Measurements from ENCODE around the gene CD109. TPM values are rescaled to one million over a fixed set of nuclear protein-coding genes. Genes with fewer than 3 reads are reported as not detected.

Gene CD109
- total RNA-seq = 34.0 and 35.1 TPM in 2 replicates

DNA sequence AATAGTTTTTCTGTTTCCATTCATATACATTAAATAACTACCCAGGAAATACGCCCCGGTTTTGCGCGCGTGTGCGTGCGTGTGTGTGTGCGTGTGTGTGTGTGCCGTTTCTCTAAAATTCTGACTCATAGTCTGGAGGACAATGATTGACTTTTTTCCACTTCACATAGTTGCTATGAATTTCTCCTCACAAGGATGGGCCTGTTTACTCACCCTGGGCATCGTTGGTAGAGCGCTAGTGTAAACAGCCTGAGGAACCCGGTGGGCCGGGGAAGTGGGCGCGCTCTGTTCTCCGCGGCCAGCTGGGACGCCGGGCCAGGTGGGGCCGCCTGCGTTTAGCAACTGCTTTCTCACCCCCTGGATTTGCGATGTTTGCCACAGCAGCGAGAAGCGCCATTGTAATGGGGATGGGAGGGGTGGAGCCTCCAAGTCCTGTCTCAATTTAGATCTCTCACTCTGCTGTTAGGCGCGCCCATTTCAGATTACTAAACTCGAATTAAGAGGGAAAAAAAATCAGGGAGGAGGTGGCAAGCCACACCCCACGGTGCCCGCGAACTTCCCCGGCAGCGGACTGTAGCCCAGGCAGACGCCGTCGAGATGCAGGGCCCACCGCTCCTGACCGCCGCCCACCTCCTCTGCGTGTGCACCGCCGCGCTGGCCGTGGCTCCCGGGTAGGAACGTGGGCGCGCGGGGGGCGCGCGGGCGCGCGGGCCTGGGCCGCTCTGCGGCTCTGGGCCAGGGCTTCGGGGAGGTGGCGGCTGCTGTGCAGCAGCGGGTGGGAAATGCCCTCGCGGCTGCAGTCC lies at the start of gene CD109:
Gene CD109, plus strand, starts transcription at position 585 of the 803 bp plus-strand sequence. Its CDS starts 13 bp downstream, at position 598.

DNA sequence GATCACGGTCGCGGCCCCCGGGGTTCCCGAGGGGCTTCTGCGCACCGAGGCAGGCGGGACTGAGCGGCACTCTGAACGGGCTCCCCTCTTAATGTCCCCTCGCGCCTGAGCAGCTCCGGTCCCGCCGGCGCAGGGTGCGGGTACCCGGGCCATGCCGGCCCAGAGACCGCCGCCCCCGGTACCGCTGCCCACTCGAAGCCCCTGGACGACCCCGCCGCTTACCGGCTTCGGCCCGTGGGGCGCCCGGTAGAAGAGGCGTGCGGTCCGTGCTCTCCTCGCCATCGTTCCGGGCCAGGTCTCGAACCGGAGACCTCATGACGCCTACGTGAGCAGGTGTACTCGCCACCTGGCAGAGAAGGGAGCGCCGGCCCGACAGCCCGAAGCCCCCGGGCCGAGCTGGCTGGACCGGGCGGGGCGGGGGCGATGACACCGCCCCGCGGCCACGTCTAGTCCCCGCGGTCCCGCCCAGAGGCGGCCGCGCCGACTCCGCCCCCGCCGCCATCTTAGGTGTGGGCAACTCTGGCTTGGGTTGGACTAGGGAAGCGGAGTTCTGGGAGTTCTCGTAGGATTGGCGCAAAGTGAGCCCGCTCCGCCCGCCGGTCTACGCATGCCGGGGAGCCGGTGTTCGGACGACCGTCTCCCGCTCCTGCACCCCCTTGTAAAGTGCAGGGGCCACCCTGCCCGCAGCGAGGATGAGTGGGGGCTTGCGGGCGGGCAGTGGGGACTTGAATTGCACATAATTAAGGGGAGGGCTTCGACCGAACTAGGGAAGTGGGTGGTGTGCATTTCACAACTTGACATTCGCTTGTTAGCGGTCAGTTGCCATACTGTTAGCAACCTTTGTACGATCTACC lies 42.2 kb upstream of the CD109 start, which contains the start of gene SLC17A5:
Gene SLC17A5, minus strand, starts transcription at position 422 of the 854 bp plus-strand sequence. Its CDS starts 106 bp downstream, at position 316.

Other genes with a start within 250 kb of the CD109 start
- gene CGAS, start 243.9 kb upstream of the CD109 start, total RNA-seq = 7.8 and 13.5 TPM in 2 replicates
- 19.2 and 26.9 TPM in 2 replicates for gene MTO1, start 234.5 kb upstream of the CD109 start, total RNA-seq
- gene EEF1A1, start 175.2 kb upstream of the CD109 start, total RNA-seq = 12,458 and 24,213 TPM in 2 replicates
- 15.6 and 20.8 TPM in 2 replicates for gene SLC17A5, start 42.2 kb upstream of the CD109 start, total RNA-seq

Data from epithelial cell of umbilical artery (primary cell).